Stomach (tissue), 4 donors: ENCODE results near the gene BCL2L1.

Experiments
- CTCF ChIP-seq, 7 experiments: fragments of 450-650 bp in 4 of 7; fragments of 200-600 bp in 3 of 7; sonication (generic) in 3 of 7; IDR thresholded peaks; one replicate each; pipeline ENCODE4 v1.5.1; 2016 to 2019; ENCODE audit warnings: antibody characterized with exemption in 7 of 7, control low read depth in 2 of 7, mild to moderate bottlenecking in 1 of 7
- POLR2AphosphoS5 ChIP-seq, 3 donors: sonication (generic); formaldehyde crosslinking; IDR thresholded peaks; one replicate each; pipeline ENCODE4 v1.6.1; 2016; ENCODE audit warnings: antibody characterized with exemption in 3 of 3

- no peak for TF ChIP-seq CTCF (IDR thresholded peaks at IDR 0.05)
- TF ChIP-seq POLR2AphosphoS5 (IDR thresholded peaks at IDR 0.05) = no peak
Measured at GRCh38 chr20:31764641-31765305, 42.1 kb upstream of the BCL2L1 start.
